ENCODE data around the gene XYLT1. TPM values are rescaled to one million over a fixed set of nuclear protein-coding genes. Genes with fewer than 3 reads are reported as not detected.

Gene XYLT1
- total and polyA plus RNA-seq, 5 donors = 2.5 to 37.8 (median 11.7) TPM

GRCh38 chr16:17281052-17281451 lies 189.7 kb downstream of the XYLT1 start:
- no peak for ATAC-seq
- no peak overlapping the region for H3K27ac ChIP-seq (ENCODE audit: low read length)
- intact Hi-C loops (cut with DNase I) = loop anchor here in 1 of 4 donors (5.0 kb wide), 1 partner anchor 186 kb away; no protein-coding TSS in a partner anchor
- H3K27me3 ChIP-seq (ENCODE audit: control insufficient read depth, insufficient read depth) = no peaks in the 10 kb centered on the region
- H3K9me3 ChIP-seq (ENCODE audit: control insufficient read depth, low read length) = no peaks in the 10 kb centered on the region
- no peaks in the 10 kb centered on the region for H3K4me1 ChIP-seq (ENCODE audit: control insufficient read depth, insufficient read depth, low read length)
- DNase-seq = no peak
- no peak overlapping the region for H3K4me3 ChIP-seq (ENCODE audit: low read length)
- WGBS = 93% methylated on average over 7 of the region's 7 CpGs

- 80% methylated on average over 5 of the region's 5 CpGs for WGBS
These were observed 191.8 kb downstream of the XYLT1 start for GRCh38 chr16:17278988-17279387.

GRCh38 chr16:17277981-17278381 lies 192.8 kb downstream of the XYLT1 start:
- WGBS = 57% methylated on average over 10 of the region's 10 CpGs

More at GRCh38 chr16:17278988-17279387, 191.8 kb downstream of the XYLT1 start:
- intact Hi-C loops (cut with DNase I) = loop anchor here in 3 of 4 donors (10.0 kb wide), 2 partner anchors 66 to 186 kb away; no protein-coding TSS in a partner anchor
- no peaks in the 10 kb centered on the region for H3K27me3 ChIP-seq (ENCODE audit: control insufficient read depth, insufficient read depth)
- no peak overlapping the region for H3K27ac ChIP-seq (ENCODE audit: low read length)
- ATAC-seq (no peak), DNase-seq (no peak)
- no peak overlapping the region for H3K4me3 ChIP-seq (ENCODE audit: low read length)
- no peaks in the 10 kb centered on the region for H3K4me1 ChIP-seq (ENCODE audit: control insufficient read depth, insufficient read depth, low read length)
- H3K9me3 ChIP-seq (ENCODE audit: control insufficient read depth, low read length) = no peaks in the 10 kb centered on the region

GRCh38 chr16:17276610-17277009 lies 194.2 kb downstream of the XYLT1 start:
- Histone ChIP-seq H3K4me1 (ENCODE audit: control insufficient read depth, insufficient read depth, low read length) (peaks cover 3% of the 10 kb centered on the region), H3K9me3 (ENCODE audit: control insufficient read depth, low read length) (no peaks in the 10 kb centered on the region), H3K27ac (ENCODE audit: low read length) (no peak overlapping the region), H3K4me3 (ENCODE audit: low read length) (no peak overlapping the region), H3K27me3 (ENCODE audit: control insufficient read depth, insufficient read depth) (no peaks in the 10 kb centered on the region)
- 97% methylated on average over 10 of the region's 10 CpGs for WGBS
- intact Hi-C loops (cut with DNase I) = loop anchor here in 3 of 4 donors (10.0 kb wide), 2 partner anchors 68 to 188 kb away; no protein-coding TSS in a partner anchor
- DNase-seq (no peak), ATAC-seq (no peak)

More at GRCh38 chr16:17277981-17278381, 192.8 kb downstream of the XYLT1 start:
- no peaks in the 10 kb centered on the region for H3K27me3 ChIP-seq (ENCODE audit: control insufficient read depth, insufficient read depth)
- intact Hi-C loops (cut with DNase I) = loop anchor here in 3 of 4 donors (10.0 kb wide), 2 partner anchors 67 to 187 kb away; no protein-coding TSS in a partner anchor
- H3K4me3 ChIP-seq (ENCODE audit: low read length) = no peak overlapping the region
- H3K9me3 ChIP-seq (ENCODE audit: control insufficient read depth, low read length) = no peaks in the 10 kb centered on the region
- H3K4me1 ChIP-seq (ENCODE audit: control insufficient read depth, insufficient read depth, low read length) = no peaks in the 10 kb centered on the region
- DNase-seq (peak; percentile 24 to 73 (median 67)), ATAC-seq (peak; percentile 47 to 78)
- no peak overlapping the region for H3K27ac ChIP-seq (ENCODE audit: low read length)

- ATAC-seq (no peak), DNase-seq (no peak)
- WGBS = 75% methylated on average over 4 of the region's 4 CpGs
- peaks cover 6% of the 10 kb centered on the region for H3K4me1 ChIP-seq (ENCODE audit: control insufficient read depth, insufficient read depth, low read length)
- H3K27ac ChIP-seq (ENCODE audit: low read length) = no peak overlapping the region
- intact Hi-C loops (cut with DNase I) = loop anchor here in 3 of 4 donors (10.0 kb wide), 2 partner anchors 69 to 189 kb away; no protein-coding TSS in a partner anchor
- H3K27me3 ChIP-seq (ENCODE audit: control insufficient read depth, insufficient read depth) = no peaks in the 10 kb centered on the region
- H3K9me3 ChIP-seq (ENCODE audit: control insufficient read depth, low read length) = no peaks in the 10 kb centered on the region
- no peak overlapping the region for H3K4me3 ChIP-seq (ENCODE audit: low read length)
These were observed 194.7 kb downstream of the XYLT1 start for GRCh38 chr16:17276010-17276530.

- no peak overlapping the region for H3K4me3 ChIP-seq (ENCODE audit: low read length)
- 93% methylated on average over 9 of the region's 9 CpGs for WGBS
- H3K9me3 ChIP-seq (ENCODE audit: control insufficient read depth, low read length) = no peaks in the 10 kb centered on the region
- intact Hi-C loops (cut with DNase I) = loop anchor here in 3 of 4 donors (10.0 kb wide), 2 partner anchors 69 to 189 kb away; no protein-coding TSS in a partner anchor
- H3K27ac ChIP-seq (ENCODE audit: low read length) = no peak overlapping the region
- DNase-seq = no peak
- ATAC-seq = no peak
- no peaks in the 10 kb centered on the region for H3K27me3 ChIP-seq (ENCODE audit: control insufficient read depth, insufficient read depth)
- H3K4me1 ChIP-seq (ENCODE audit: control insufficient read depth, insufficient read depth, low read length) = peaks cover 8% of the 10 kb centered on the region
These were observed 195.4 kb downstream of the XYLT1 start for GRCh38 chr16:17275076-17276009.

GRCh38 chr16:17273142-17273561 lies 197.6 kb downstream of the XYLT1 start:
- no peaks in the 10 kb centered on the region for H3K9me3 ChIP-seq (ENCODE audit: control insufficient read depth, low read length)
- ATAC-seq = peak in 1 of 2 donors; percentile 59
- no peak overlapping the region for H3K4me3 ChIP-seq (ENCODE audit: low read length)
- no peak for DNase-seq
- WGBS = 75% methylated on average over 4 of the region's 4 CpGs
- H3K4me1 ChIP-seq (ENCODE audit: control insufficient read depth, insufficient read depth, low read length) = peaks cover 8% of the 10 kb centered on the region
- no peak overlapping the region for H3K27ac ChIP-seq (ENCODE audit: low read length)
- intact Hi-C loops (cut with DNase I) = loop anchor here in 3 of 4 donors (10.0 kb wide), 2 partner anchors 72 to 192 kb away; no protein-coding TSS in a partner anchor
- H3K27me3 ChIP-seq (ENCODE audit: control insufficient read depth, insufficient read depth) = no peaks in the 10 kb centered on the region

- WGBS = 91% methylated on average over 10 of the region's 10 CpGs
- no peak overlapping the region for H3K27ac ChIP-seq (ENCODE audit: low read length)
- DNase-seq (no peak), ATAC-seq (no peak)
- peaks cover 8% of the 10 kb centered on the region for H3K4me1 ChIP-seq (ENCODE audit: control insufficient read depth, insufficient read depth, low read length)
- no peaks in the 10 kb centered on the region for H3K27me3 ChIP-seq (ENCODE audit: control insufficient read depth, insufficient read depth)
- intact Hi-C loops (cut with DNase I) = loop anchor here in 3 of 4 donors (10.0 kb wide), 2 partner anchors 72 to 192 kb away; no protein-coding TSS in a partner anchor
- H3K9me3 ChIP-seq (ENCODE audit: control insufficient read depth, low read length) = no peaks in the 10 kb centered on the region
- no peak overlapping the region for H3K4me3 ChIP-seq (ENCODE audit: low read length)
These were observed 198.0 kb downstream of the XYLT1 start for GRCh38 chr16:17272716-17273115.

GRCh38 chr16:17271687-17272086 lies 199.1 kb downstream of the XYLT1 start:
- 70% methylated on average over 4 of the region's 4 CpGs for WGBS
- ATAC-seq (peak; percentile 25 to 30), DNase-seq (peak; percentile 29 to 68 (median 48))
- no peak overlapping the region for H3K4me3 ChIP-seq (ENCODE audit: low read length)
- H3K4me1 ChIP-seq (ENCODE audit: control insufficient read depth, insufficient read depth, low read length) = peaks cover 8% of the 10 kb centered on the region
- H3K9me3 ChIP-seq (ENCODE audit: control insufficient read depth, low read length) = no peaks in the 10 kb centered on the region
- no peaks in the 10 kb centered on the region for H3K27me3 ChIP-seq (ENCODE audit: control insufficient read depth, insufficient read depth)
- H3K27ac ChIP-seq (ENCODE audit: low read length) = no peak overlapping the region
- intact Hi-C loops (cut with DNase I) = loop anchor here in 3 of 4 donors (10.0 kb wide), 2 partner anchors 73 to 193 kb away; no protein-coding TSS in a partner anchor

- 61% methylated on average over 6 of the region's 6 CpGs for WGBS
- Histone ChIP-seq H3K27ac (ENCODE audit: low read length) (no peak overlapping the region), H3K4me1 (ENCODE audit: control insufficient read depth, insufficient read depth, low read length) (peaks cover 8% of the 10 kb centered on the region), H3K4me3 (ENCODE audit: low read length) (no peak overlapping the region), H3K27me3 (ENCODE audit: control insufficient read depth, insufficient read depth) (no peaks in the 10 kb centered on the region), H3K9me3 (ENCODE audit: control insufficient read depth, low read length) (no peaks in the 10 kb centered on the region)
- peak in 1 of 2 donors; percentile 60 for ATAC-seq
- intact Hi-C loops (cut with DNase I) = loop anchor here in 3 of 4 donors (10.0 kb wide), 2 partner anchors 74 to 194 kb away; no protein-coding TSS in a partner anchor
- no peak for DNase-seq
These were observed 200.1 kb downstream of the XYLT1 start for GRCh38 chr16:17270683-17271109.
